Measurements from ENCODE around the gene CHRNB4. TPM values are rescaled to one million over a fixed set of nuclear protein-coding genes. Genes with fewer than 3 reads are reported as not detected.

The CHRNB4 gene
- total and polyA plus RNA-seq, 4 donors = not detected

DNA sequence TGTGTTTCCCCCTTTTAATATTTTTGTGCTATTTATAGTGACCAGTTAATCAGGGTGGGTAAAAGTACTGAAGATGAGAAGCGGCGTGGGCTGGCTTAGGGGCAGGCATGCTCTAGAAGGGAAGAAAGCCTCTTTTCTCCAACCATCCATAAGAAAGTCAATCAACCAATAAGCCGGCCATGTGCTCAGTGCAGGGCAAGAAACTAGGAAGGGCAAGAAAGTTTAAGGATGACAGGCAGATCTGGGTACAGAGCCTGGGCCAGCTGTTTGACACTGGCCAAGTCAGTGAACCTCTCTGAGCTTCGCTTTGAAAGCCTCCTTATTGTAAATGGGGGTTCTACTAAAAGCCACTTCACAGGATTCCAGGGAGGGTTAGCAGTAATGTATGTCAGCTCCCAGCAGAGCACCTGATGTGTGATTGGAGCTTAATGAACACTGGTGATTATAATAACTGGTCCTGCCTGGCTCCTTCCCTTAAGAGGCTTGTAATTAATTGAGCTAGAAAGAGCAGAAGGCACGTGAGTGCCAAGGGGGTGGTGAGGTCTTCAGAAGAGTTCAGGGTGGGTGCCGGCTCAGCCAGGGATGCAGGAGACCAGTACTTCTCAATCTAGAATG is 14.5 kb downstream of the CHRNB4 start:
- DNase-seq (ENCODE audit: low spot score) = no peak
- Histone ChIP-seq H3K27me3 (ENCODE audit: control insufficient read depth in 4 of 4, insufficient read depth in 4 of 4, low read length in 3 of 4) (peaks cover 2 to 11% (median 5%) of the 10 kb centered on the region in 4 donors), H3K4me1 (ENCODE audit: control insufficient read depth in 4 of 4, insufficient read depth in 4 of 4, low read length in 3 of 4) (no peaks in the 10 kb centered on the region), H3K9me3 (ENCODE audit: control insufficient read depth in 4 of 4, low read length in 3 of 4) (no peaks in the 10 kb centered on the region), H3K27ac (ENCODE audit: low read depth in 1 of 2, low read length in 2 of 2) (no peak overlapping the region), H3K4me3 (ENCODE audit: low read depth in 1 of 3, low read length in 3 of 3) (no peak overlapping the region), H3K36me3 (ENCODE audit: control insufficient read depth in 4 of 4, insufficient read depth in 3 of 4, low read depth in 1 of 4, low read length in 3 of 4) (no peaks in the 10 kb centered on the region), H3K9ac (ENCODE audit: low read depth in 1 of 2, low read length in 2 of 2) (no peak overlapping the region)
- WGBS = 87% methylated on average over 6 of the region's 6 CpGs
- no peak for TF ChIP-seq GABPA (IDR thresholded peaks at IDR 0.05 in 1 of 2, conservative IDR thresholded peaks at IDR 0.05 in 1 of 2)
- TF ChIP-seq ZBTB33 (IDR thresholded peaks at IDR 0.05) = no peak
- TF ChIP-seq FOXA2 (IDR thresholded peaks at IDR 0.05) = no peak
- TF ChIP-seq RAD21 (IDR thresholded peaks at IDR 0.05) = no peak
- no peak for TF ChIP-seq HNF4A (conservative IDR thresholded peaks at IDR 0.05)
- no peak for TF ChIP-seq REST (IDR thresholded peaks at IDR 0.05)
- no peak for TF ChIP-seq TAF1 (conservative IDR thresholded peaks at IDR 0.05)
- no peak for TF ChIP-seq SP1 (IDR thresholded peaks at IDR 0.05)
- no peak for TF ChIP-seq CTCF (IDR thresholded peaks at IDR 0.05; ENCODE audit: low read depth, low read length, missing input control)
- no peak for TF ChIP-seq NR2F2 (IDR thresholded peaks at IDR 0.05)
- TF ChIP-seq JUND (IDR thresholded peaks at IDR 0.05) = no peak
- TF ChIP-seq YY1 (IDR thresholded peaks at IDR 0.05) = no peak
- TF ChIP-seq FOXA1 (IDR thresholded peaks at IDR 0.05) = no peak
- TF ChIP-seq RXRA (IDR thresholded peaks at IDR 0.05) = no peak
- TF ChIP-seq, protein P1, sequence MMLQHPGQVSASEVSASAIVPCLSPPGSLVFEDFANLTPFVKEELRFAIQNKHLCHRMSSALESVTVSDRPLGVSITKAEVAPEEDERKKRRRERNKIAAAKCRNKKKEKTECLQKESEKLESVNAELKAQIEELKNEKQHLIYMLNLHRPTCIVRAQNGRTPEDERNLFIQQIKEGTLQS (IDR thresholded peaks at IDR 0.05) = no peak
- no peak for TF ChIP-seq EGR1 (IDR thresholded peaks at IDR 0.05; ENCODE audit: low read depth in 2 of 2)
